Activated CD4-positive, alpha-beta T cell treated with anti-CD3 and anti-CD28 coated beads for 24 hours (primary cell): ENCODE measurements around the gene ITGB3BP.
"Not testable (repeated sequence)": the region's sequence is repeated elsewhere in the genome, so short reads cannot be mapped to it uniquely, and the experiment has no call there.

Experiments
- DNase-seq, 2 donors: peaks; one replicate each; pipeline ENCODE4 v3.0.0-alpha.2; 2020; ENCODE audit warnings: low read depth in 2 of 2

ITGB3BP gene

GRCh38 chr1:63522891-63523728, at the start of gene ITGB3BP, which contains the start of gene EFCAB7:
TSS of gene ITGB3BP (minus strand) at chr1:63523225. CDS start at chr1:63523133, 92 bp downstream.
TSS of gene EFCAB7 (plus strand) at chr1:63523525. CDS start at chr1:63525573, 2,048 bp downstream.
- DNase-seq = peak; percentile 69 to 73

GRCh38 chr1:63572686-63573085, 49.7 kb upstream of the ITGB3BP start:
- DNase-seq = not testable (repeated sequence)

GRCh38 chr1:63569640-63570316, 46.8 kb upstream of the ITGB3BP start:
- no peak for DNase-seq

- DNase-seq = no peak
These were observed 46.0 kb upstream of the ITGB3BP start for GRCh38 chr1:63569068-63569467.

- DNase-seq = no peak
These were observed 40.7 kb upstream of the ITGB3BP start for GRCh38 chr1:63563745-63564144.

- no peak for DNase-seq
These were observed 36.3 kb upstream of the ITGB3BP start for GRCh38 chr1:63559357-63559756.

GRCh38 chr1:63557365-63557987, 34.5 kb upstream of the ITGB3BP start:
- DNase-seq = peak in 1 of 2 donors; percentile 2

GRCh38 chr1:63555480-63555879, 32.5 kb upstream of the ITGB3BP start:
- DNase-seq = no peak

- no peak for DNase-seq
These were observed 25.9 kb upstream of the ITGB3BP start for GRCh38 chr1:63548877-63549276.

- DNase-seq = no peak
These were observed 25.3 kb upstream of the ITGB3BP start for GRCh38 chr1:63548303-63548702.

GRCh38 chr1:63547621-63548294, 24.7 kb upstream of the ITGB3BP start:
- no peak for DNase-seq

GRCh38 chr1:63545780-63546179, 22.8 kb upstream of the ITGB3BP start:
- no peak for DNase-seq

- DNase-seq = no peak
These were observed 14.9 kb upstream of the ITGB3BP start for GRCh38 chr1:63537940-63538339.

- DNase-seq = no peak
These were observed 14.0 kb upstream of the ITGB3BP start for GRCh38 chr1:63537006-63537405.

GRCh38 chr1:63534406-63534805, 11.4 kb upstream of the ITGB3BP start:
- DNase-seq = no peak

- DNase-seq = no peak
These were observed 10.9 kb upstream of the ITGB3BP start for GRCh38 chr1:63533931-63534330.

- no peak for DNase-seq
These were observed 9.7 kb upstream of the ITGB3BP start for GRCh38 chr1:63532727-63533126.

GRCh38 chr1:63524201-63524600, 1.2 kb upstream of the ITGB3BP start:
- DNase-seq = no peak

GRCh38 chr1:63523738-63524137, 713 bp upstream of the ITGB3BP start:
- DNase-seq = no peak

GRCh38 chr1:63516629-63517028, 6.4 kb downstream of the ITGB3BP start:
- no peak for DNase-seq

GRCh38 chr1:63512584-63512983, 10.4 kb downstream of the ITGB3BP start:
- no peak for DNase-seq

- no peak for DNase-seq
These were observed 13.3 kb downstream of the ITGB3BP start for GRCh38 chr1:63509718-63510117.
